CD14-positive monocyte (primary cell): ENCODE data around the gene SLC25A21. TPM values are rescaled to one million over a fixed set of nuclear protein-coding genes. Genes with fewer than 3 reads are reported as not detected.

Experiments used
- DNase-seq, 3 donors: peaks; one replicate each; pipeline ENCODE4 v3.0.0-alpha.2; 2011 to 2022
- H2AFZ ChIP-seq: 2 replicates; pipeline ENCODE4 v1.6.0; 2012; ENCODE audit warnings: mild to moderate bottlenecking, low read depth, low read length, inconsistent platforms; ENCODE audit not compliant: insufficient read depth, poor library complexity, severe bottlenecking
- H3K27ac ChIP-seq, 2 donors: 1 replicate in 1 of 2; 2 replicates in 1 of 2; pipeline ENCODE4 v1.5.1; 2012 to 2013; ENCODE audit warnings: low read length in 2 of 2, control low read depth in 1 of 2, inconsistent platforms in 1 of 2, low read depth in 1 of 2, mild to moderate bottlenecking in 1 of 2
- H3K27me3 ChIP-seq, 2 donors: one replicate each; pipeline versions ENCODE4 v1.6.0 to v1.6.1; 2011 to 2013; ENCODE audit warnings: low read length in 2 of 2; ENCODE audit not compliant: control insufficient read depth in 2 of 2, insufficient read depth in 2 of 2
- H3K36me3 ChIP-seq, 2 donors: replicated peaks in 1 of 2; 1 replicate in 1 of 2; 2 replicates in 1 of 2; pipeline versions ENCODE4 v1.5.1 to v1.6.1; 2012 to 2013; ENCODE audit warnings: low read length in 2 of 2, control low read depth in 1 of 2, inconsistent platforms in 1 of 2, mild to moderate bottlenecking in 1 of 2; ENCODE audit not compliant: insufficient read depth in 2 of 2, control insufficient read depth in 1 of 2
- H3K4me1 ChIP-seq, 2 donors: 1 replicate in 1 of 2; 2 replicates in 1 of 2; pipeline versions ENCODE4 v1.5.1 to v1.6.1; 2012 to 2013; ENCODE audit warnings: low read length in 2 of 2, control low read depth in 1 of 2, inconsistent platforms in 1 of 2, mild to moderate bottlenecking in 1 of 2, moderate library complexity in 1 of 2; ENCODE audit not compliant: insufficient read depth in 2 of 2, control insufficient read depth in 1 of 2
- H3K4me2 ChIP-seq: replicated peaks from 2 replicates; pipeline ENCODE3; 2012; ENCODE audit warnings: low read length, moderate library complexity, mild to moderate bottlenecking; ENCODE audit not compliant: poor library complexity, severe bottlenecking; ENCODE audit errors: extremely low read depth
- H3K4me3 ChIP-seq, 3 experiments: fragments of 200-600 bp in 1 of 3; sonication (generic) in 1 of 3; replicated peaks in 1 of 3; 1 replicate in 2 of 3; 2 replicates in 1 of 3; pipeline ENCODE4 v1.5.1; 2011 to 2013; ENCODE audit warnings: low read length in 3 of 3, mild to moderate bottlenecking in 3 of 3, control low read depth in 2 of 3, low read depth in 2 of 3, inconsistent platforms in 1 of 3, moderate library complexity in 1 of 3
- H3K79me2 ChIP-seq: 2 replicates; pipeline ENCODE4 v1.6.0; 2012; ENCODE audit warnings: mild to moderate bottlenecking, control low read depth, inconsistent platforms, low read length, moderate library complexity; ENCODE audit not compliant: insufficient read depth
- H3K9ac ChIP-seq: 2 replicates; pipeline ENCODE4 v1.6.0; 2017; ENCODE audit warnings: low read length, mild to moderate bottlenecking; ENCODE audit not compliant: insufficient read depth, poor library complexity, severe bottlenecking
- H3K9me3 ChIP-seq, 2 donors: replicated peaks in 1 of 2; 1 replicate in 1 of 2; 2 replicates in 1 of 2; pipeline versions ENCODE4 v1.5.1 to v1.6.1; 2012 to 2013; ENCODE audit warnings: low read length in 2 of 2, control low read depth in 1 of 2; ENCODE audit not compliant: control insufficient read depth in 1 of 2, insufficient read depth in 1 of 2
- H4K20me1 ChIP-seq: 2 replicates; pipeline ENCODE4 v1.6.0; 2012; ENCODE audit warnings: mild to moderate bottlenecking, low read length, control low read depth, moderate library complexity; ENCODE audit not compliant: insufficient read depth
- H3K27ac Mint-ChIP-seq, 7 donors: one replicate each; pipeline ENCODE4 v1.8.0; 2020; ENCODE audit warnings: mild to moderate bottlenecking in 7 of 7, mixed read lengths in 7 of 7, moderate library complexity in 6 of 7, inconsistent platforms in 2 of 7
- H3K27me3 Mint-ChIP-seq, 3 donors: one replicate each; pipeline ENCODE4 v1.8.0; 2021 to 2022; ENCODE audit warnings: low read depth in 3 of 3, mild to moderate bottlenecking in 3 of 3, mixed read lengths in 3 of 3, moderate library complexity in 3 of 3, inconsistent platforms in 1 of 3
- H3K36me3 Mint-ChIP-seq, 2 donors: one replicate each; pipeline ENCODE4 v1.8.0; 2020; ENCODE audit warnings: mixed read lengths in 2 of 2, inconsistent platforms in 1 of 2, mild to moderate bottlenecking in 1 of 2
- H3K4me1 Mint-ChIP-seq: one replicate; pipeline ENCODE4 v1.8.0; 2020; ENCODE audit warnings: mild to moderate bottlenecking, mixed read lengths
- H3K4me3 Mint-ChIP-seq, 2 donors: one replicate each; pipeline ENCODE4 v1.8.0; 2020; ENCODE audit warnings: mild to moderate bottlenecking in 2 of 2, mixed read lengths in 2 of 2, moderate library complexity in 1 of 2
- H3K9me3 Mint-ChIP-seq, 7 donors: one replicate each; pipeline ENCODE4 v1.8.0; 2020 to 2022; ENCODE audit warnings: mixed read lengths in 7 of 7, mild to moderate bottlenecking in 6 of 7, moderate library complexity in 6 of 7, inconsistent platforms in 2 of 7
- whole genome bisulfite sequencing: methylation state at CpG from one replicate; pipeline ENCODE4 v1.1.5; 2013; ENCODE audit warnings: missing lambda C conversion rate; ENCODE audit not compliant: insufficient coverage; 5-methylcytosine and 5-hydroxymethylcytosine counted together
- intact Hi-C, 2 donors: fragments of 100-400 bp; cut with micrococcal nuclease; formaldehyde crosslinking; loops; one replicate each; pipeline versions ENCODE4 v1.15.0 to v1.15.1; 2023
- polyA plus RNA-seq, 3 donors: library from polyadenylated mRNA; depleted of rRNA in 1 of 3; unstranded in 2 of 3; stranded (reverse) in 1 of 3; fragments of 300-500 nt in 2 of 3; fragments of >200 nt in 1 of 3; fragmentation: Illumina TruSeq in 2 of 3; gene quantifications; 1 replicate in 2 of 3; 2 replicates in 1 of 3; pipeline ENCODE4 v1.2.3, GENCODE V29; 2012 to 2021
- TF ChIP-seq, protein P1 (sequence below): fragments of 200-600 bp; IDR thresholded peaks from one replicate; pipeline ENCODE4 v1.8.0; 2022; ENCODE audit warnings: antibody characterized with exemption, mild to moderate bottlenecking

The SLC25A21 gene
- polyA plus RNA-seq, 3 donors: not detected

GRCh38 chr14:36676236-36676635, 496.2 kb downstream of the SLC25A21 start:
- Mint-ChIP-seq H3K27ac (no peak overlapping the region), H3K36me3 (no peaks in the 10 kb centered on the region), H3K4me3 (no peak overlapping the region), H3K27me3 (peaks cover 8 to 28% (median 15%) of the 10 kb centered on the region in 3 donors), H3K4me1 (no peaks in the 10 kb centered on the region), H3K9me3 (peaks cover 0 to 3% (median 0%) of the 10 kb centered on the region in 7 donors)
- no peak overlapping the region for H3K27ac ChIP-seq
- no peak overlapping the region for H2AFZ ChIP-seq
- no peak overlapping the region for H3K4me2 ChIP-seq
- H3K4me1 ChIP-seq: no peaks in the 10 kb centered on the region
- no peaks in the 10 kb centered on the region for H3K36me3 ChIP-seq
- no peaks in the 10 kb centered on the region for H3K79me2 ChIP-seq
- no peak for DNase-seq
- peaks cover 13 to 45% of the 10 kb centered on the region in 2 donors for H3K27me3 ChIP-seq
- WGBS: 25% methylated on average over 8 of the region's 10 CpGs
- no peaks in the 10 kb centered on the region for H3K9me3 ChIP-seq
- TF ChIP-seq, protein P1, sequence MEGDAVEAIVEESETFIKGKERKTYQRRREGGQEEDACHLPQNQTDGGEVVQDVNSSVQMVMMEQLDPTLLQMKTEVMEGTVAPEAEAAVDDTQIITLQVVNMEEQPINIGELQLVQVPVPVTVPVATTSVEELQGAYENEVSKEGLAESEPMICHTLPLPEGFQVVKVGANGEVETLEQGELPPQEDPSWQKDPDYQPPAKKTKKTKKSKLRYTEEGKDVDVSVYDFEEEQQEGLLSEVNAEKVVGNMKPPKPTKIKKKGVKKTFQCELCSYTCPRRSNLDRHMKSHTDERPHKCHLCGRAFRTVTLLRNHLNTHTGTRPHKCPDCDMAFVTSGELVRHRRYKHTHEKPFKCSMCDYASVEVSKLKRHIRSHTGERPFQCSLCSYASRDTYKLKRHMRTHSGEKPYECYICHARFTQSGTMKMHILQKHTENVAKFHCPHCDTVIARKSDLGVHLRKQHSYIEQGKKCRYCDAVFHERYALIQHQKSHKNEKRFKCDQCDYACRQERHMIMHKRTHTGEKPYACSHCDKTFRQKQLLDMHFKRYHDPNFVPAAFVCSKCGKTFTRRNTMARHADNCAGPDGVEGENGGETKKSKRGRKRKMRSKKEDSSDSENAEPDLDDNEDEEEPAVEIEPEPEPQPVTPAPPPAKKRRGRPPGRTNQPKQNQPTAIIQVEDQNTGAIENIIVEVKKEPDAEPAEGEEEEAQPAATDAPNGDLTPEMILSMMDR: no peak
- no peak overlapping the region for H3K9ac ChIP-seq
- intact Hi-C loops: no loop called here
- no peak overlapping the region for H3K4me3 ChIP-seq
- H4K20me1 ChIP-seq: no peaks in the 10 kb centered on the region

DNA sequence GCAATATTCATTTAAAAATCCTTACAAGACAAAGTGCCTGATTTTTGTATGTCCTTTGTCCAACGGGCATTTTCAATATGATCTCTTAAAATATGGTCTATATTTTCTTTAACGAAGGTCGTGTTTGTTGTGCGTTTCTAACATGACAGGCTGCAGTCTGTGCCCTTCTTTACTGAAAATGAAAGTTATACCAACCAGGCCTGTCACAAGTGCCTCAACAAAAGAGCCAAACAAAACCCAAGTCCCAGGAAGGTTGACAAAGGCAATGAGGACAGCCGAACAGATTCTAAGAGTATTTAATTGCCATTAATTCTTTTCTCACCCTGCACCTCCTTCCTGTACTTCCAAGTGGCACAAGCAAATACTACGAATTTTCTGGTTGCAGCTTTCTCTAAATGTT, 496.8 kb downstream of the SLC25A21 start:
- Mint-ChIP-seq H3K9me3 (peaks cover 0 to 3% (median 0%) of the 10 kb centered on the region in 7 donors), H3K36me3 (no peaks in the 10 kb centered on the region), H3K27ac (no peak overlapping the region), H3K4me3 (no peak overlapping the region), H3K27me3 (peaks cover 9 to 33% (median 15%) of the 10 kb centered on the region in 3 donors), H3K4me1 (no peaks in the 10 kb centered on the region)
- Histone ChIP-seq H2AFZ (no peak overlapping the region), H3K36me3 (no peaks in the 10 kb centered on the region), H3K27ac (no peak overlapping the region), H4K20me1 (no peaks in the 10 kb centered on the region), H3K4me3 (no peak overlapping the region), H3K9ac (no peak overlapping the region), H3K9me3 (no peaks in the 10 kb centered on the region), H3K4me1 (no peaks in the 10 kb centered on the region), H3K27me3 (peaks cover 15 to 48% of the 10 kb centered on the region in 2 donors), H3K4me2 (no peak overlapping the region), H3K79me2 (no peaks in the 10 kb centered on the region)
- intact Hi-C loops: no loop called here
- TF ChIP-seq, protein P1: no peak
- WGBS: 60% methylated on average over 1 of the region's 6 CpGs
- no peak for DNase-seq
